ENCODE measurements around the gene MUL1. TPM values are rescaled to one million over a fixed set of nuclear protein-coding genes. Genes with fewer than 3 reads are reported as not detected.

MUL1 gene
- total RNA-seq, 2 experiments from 2014 or later = 11.9 to 12.0 TPM

- Mint-ChIP-seq H3K4me1 (ENCODE audit: low read depth) (no peaks in the 10 kb centered on the region), H3K27ac (no peak overlapping the region), H3K36me3 (ENCODE audit: low read depth) (no peaks in the 10 kb centered on the region), H3K9me3 (no peaks in the 10 kb centered on the region), H3K27me3 (peaks cover 27% of the 10 kb centered on the region), H3K4me3 (no peak overlapping the region)
- CTCF ChIA-PET = no interaction called here
- ATAC-seq (no peak), DNase-seq (no peak)
- no peak for TF ChIP-seq CTCF (IDR thresholded peaks at IDR 0.05)
- POLR2A ChIA-PET = no interaction called here
- intact Hi-C loops (cut with micrococcal nuclease) = no loop called here
Measured at GRCh38 chr1:20538227-20538626, 30.3 kb upstream of the MUL1 start.

- no peaks in the 10 kb centered on the region for H3K9me3 Mint-ChIP-seq
- DNase-seq = no peak
- intact Hi-C loops (cut with micrococcal nuclease) = no loop called here
- H3K4me3 Mint-ChIP-seq = no peak overlapping the region
- H3K36me3 Mint-ChIP-seq (ENCODE audit: low read depth) = no peaks in the 10 kb centered on the region
- no peak for ATAC-seq
- POLR2A ChIA-PET = no interaction called here
- no peak overlapping the region for H3K27ac Mint-ChIP-seq
- H3K27me3 Mint-ChIP-seq = peaks cover 27% of the 10 kb centered on the region
- CTCF ChIA-PET = interaction anchor here (1.1 to 1.4 kb wide), 2 partner anchors 98 to 99 kb away, joined by 3 to 4 read pairs; partner anchors contain the start of gene PINK1
- no peaks in the 10 kb centered on the region for H3K4me1 Mint-ChIP-seq (ENCODE audit: low read depth)
- no peak for TF ChIP-seq CTCF (IDR thresholded peaks at IDR 0.05)
Measured at GRCh38 chr1:20534659-20535417, 26.9 kb upstream of the MUL1 start.

GRCh38 chr1:20533635-20534034, 25.7 kb upstream of the MUL1 start:
- Mint-ChIP-seq H3K9me3 (no peaks in the 10 kb centered on the region), H3K36me3 (ENCODE audit: low read depth) (no peaks in the 10 kb centered on the region), H3K4me3 (no peak overlapping the region), H3K27me3 (peaks cover 28% of the 10 kb centered on the region), H3K27ac (no peak overlapping the region), H3K4me1 (ENCODE audit: low read depth) (no peaks in the 10 kb centered on the region)
- DNase-seq (no peak), ATAC-seq (no peak)
- ChIA-PET CTCF (interaction anchor here (1.1 kb wide), 1 partner anchor 100 kb away, joined by 3 read pairs; the partner anchor contains the start of gene PINK1), POLR2A (no interaction called here)
- intact Hi-C loops (cut with micrococcal nuclease) = no loop called here
- no peak for TF ChIP-seq CTCF (IDR thresholded peaks at IDR 0.05)

GRCh38 chr1:20530901-20531300, 22.9 kb upstream of the MUL1 start:
- Mint-ChIP-seq H3K4me1 (ENCODE audit: low read depth) (no peaks in the 10 kb centered on the region), H3K36me3 (ENCODE audit: low read depth) (no peaks in the 10 kb centered on the region), H3K27ac (no peak overlapping the region), H3K4me3 (no peak overlapping the region), H3K9me3 (no peaks in the 10 kb centered on the region), H3K27me3 (peaks cover 34% of the 10 kb centered on the region)
- TF ChIP-seq CTCF (IDR thresholded peaks at IDR 0.05) = no peak
- CTCF ChIA-PET = no interaction called here
- no peak for ATAC-seq
- no peak for DNase-seq
- POLR2A ChIA-PET = no interaction called here
- intact Hi-C loops (cut with micrococcal nuclease) = no loop called here

GRCh38 chr1:20530306-20530705, 22.4 kb upstream of the MUL1 start:
- H3K36me3 Mint-ChIP-seq (ENCODE audit: low read depth) = no peaks in the 10 kb centered on the region
- no peaks in the 10 kb centered on the region for H3K4me1 Mint-ChIP-seq (ENCODE audit: low read depth)
- DNase-seq (no peak), ATAC-seq (no peak)
- intact Hi-C loops (cut with micrococcal nuclease) = no loop called here
- POLR2A ChIA-PET = no interaction called here
- H3K9me3 Mint-ChIP-seq = no peaks in the 10 kb centered on the region
- H3K4me3 Mint-ChIP-seq = no peak overlapping the region
- peaks cover 33% of the 10 kb centered on the region for H3K27me3 Mint-ChIP-seq
- no peak overlapping the region for H3K27ac Mint-ChIP-seq
- no peak for TF ChIP-seq CTCF (IDR thresholded peaks at IDR 0.05)
- CTCF ChIA-PET = no interaction called here
